ENCODE data around the gene LARGE2. TPM values are rescaled to one million over a fixed set of nuclear protein-coding genes. Genes with fewer than 3 reads are reported as not detected.

The LARGE2 gene
- total RNA-seq, 6 donors from 2014 or later = 4.3 to 10.6 (median 7.1) TPM

Other genes with a start within 250 kb of the LARGE2 start
- gene SLC35C1, start 117.5 kb upstream of the LARGE2 start, total RNA-seq = 10 to 100 TPM; 18.3 to 50.9 (median 24.0) TPM
- gene CRY2, start 75.2 kb upstream of the LARGE2 start, total RNA-seq = 100 to 1,000 TPM in 1 of 6 donors, 10 to 100 TPM in 5; 51.1 to 103 (median 63.2) TPM
- gene MAPK8IP1, start 37.0 kb upstream of the LARGE2 start, total RNA-seq = 10 to 100 TPM in 1 of 6 donors, 1 to 10 TPM in 5; 2.1 to 16.0 (median 8.7) TPM
- 1 to 10 TPM in 3 of 6 donors, under 1 TPM in 1, not detected in 2; 0.60 to 3.2 (median 1.7) TPM for gene FREY1, start 15.4 kb upstream of the LARGE2 start, total RNA-seq
- 10 to 100 TPM; 22.9 to 43.0 (median 32.6) TPM for gene PEX16, start 4.8 kb upstream of the LARGE2 start, total RNA-seq
- gene PHF21A, start 198.8 kb downstream of the LARGE2 start, total RNA-seq = 10 to 100 TPM; 21.1 to 99.5 (median 52.2) TPM